NOMO-1 treated with DMSO at 0.1 percent for 48 hours (cell line): Measurements from ENCODE around the gene CFAP100.

Source experiments
- DNase-seq: peaks from one replicate; lab custom pipeline; 2025; ENCODE audit not compliant: unreplicated experiment; lab: John Stamatoyannopoulos, UW

Gene CFAP100

DNA sequence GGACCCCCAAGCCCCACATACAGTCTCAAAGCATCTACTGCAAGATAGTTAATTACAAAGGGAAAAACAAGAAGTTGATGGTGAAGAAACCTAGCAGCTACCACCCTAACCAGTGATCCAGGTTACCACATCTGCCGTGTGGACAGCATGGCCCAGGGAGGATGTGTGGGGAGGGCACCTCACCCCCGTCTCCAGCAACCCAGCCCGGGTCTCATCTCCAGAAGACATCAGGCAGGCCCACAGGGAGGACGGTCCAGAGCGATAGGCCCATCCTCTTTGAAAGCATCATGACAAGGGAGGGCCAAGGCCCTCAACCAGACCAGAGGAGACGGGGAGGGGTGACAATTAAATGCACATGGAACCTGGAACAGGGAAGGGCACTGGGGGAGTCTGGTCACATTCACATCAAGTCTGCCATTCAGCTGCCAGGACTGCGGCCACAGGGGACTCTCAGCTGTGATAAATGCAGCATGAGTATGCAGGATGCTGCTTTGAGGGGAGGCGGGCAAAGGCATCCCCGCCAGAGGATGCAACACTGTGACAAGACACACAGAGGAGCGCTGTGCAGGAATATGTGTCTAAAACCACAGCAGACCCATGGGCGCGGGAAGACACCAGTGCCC is 62.2 kb downstream of the CFAP100 start:
- DNase-seq = no peak

DNA sequence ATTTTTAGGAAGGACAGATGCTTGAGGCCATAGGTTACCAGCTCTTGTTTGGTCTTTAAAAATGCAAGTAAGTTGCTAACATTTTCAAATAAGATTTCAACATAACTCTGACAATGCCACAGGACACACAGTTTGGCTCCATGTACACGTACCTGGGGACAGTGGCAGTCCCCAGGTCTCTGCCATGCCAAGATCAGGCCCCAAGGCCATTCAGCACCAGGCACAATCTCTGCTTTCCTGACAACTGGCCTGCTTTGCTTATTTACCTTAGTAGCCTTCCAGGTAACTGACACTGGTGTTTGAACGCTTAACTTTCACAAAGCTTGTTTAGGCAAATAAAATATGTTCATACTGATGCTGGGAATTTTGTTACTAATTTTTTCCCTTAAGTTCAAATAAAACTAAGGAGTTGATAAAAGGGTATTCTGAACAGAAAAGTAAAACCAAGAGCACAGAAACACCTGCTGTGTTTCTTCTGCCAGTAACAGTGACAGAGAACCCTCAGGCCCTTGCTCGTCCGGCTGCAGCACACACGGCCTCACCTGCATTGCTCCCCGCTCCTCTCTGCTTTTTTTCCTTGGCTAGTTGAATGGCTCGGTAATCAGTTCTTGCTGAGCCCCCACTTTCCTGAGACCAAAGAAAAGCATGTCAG is 64.5 kb downstream of the CFAP100 start:
- no peak for DNase-seq

DNA sequence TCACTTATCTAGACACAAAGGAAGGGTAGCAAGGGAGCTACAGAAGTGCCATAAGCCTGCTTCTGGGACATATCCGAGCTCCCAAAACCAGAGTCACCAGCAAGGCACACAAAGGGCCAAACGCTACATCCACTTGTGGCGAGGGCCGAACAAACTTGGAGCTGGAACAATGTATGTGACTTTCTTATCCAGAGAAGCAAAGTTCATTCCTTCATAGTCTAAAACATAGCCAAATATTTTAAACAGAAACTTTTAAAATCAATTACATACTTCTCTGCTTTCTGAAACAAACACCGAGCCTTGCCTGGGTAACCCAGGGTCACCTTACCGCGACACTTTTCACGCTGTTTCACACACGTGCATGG is 65.0 kb downstream of the CFAP100 start:
- DNase-seq = no peak

DNA sequence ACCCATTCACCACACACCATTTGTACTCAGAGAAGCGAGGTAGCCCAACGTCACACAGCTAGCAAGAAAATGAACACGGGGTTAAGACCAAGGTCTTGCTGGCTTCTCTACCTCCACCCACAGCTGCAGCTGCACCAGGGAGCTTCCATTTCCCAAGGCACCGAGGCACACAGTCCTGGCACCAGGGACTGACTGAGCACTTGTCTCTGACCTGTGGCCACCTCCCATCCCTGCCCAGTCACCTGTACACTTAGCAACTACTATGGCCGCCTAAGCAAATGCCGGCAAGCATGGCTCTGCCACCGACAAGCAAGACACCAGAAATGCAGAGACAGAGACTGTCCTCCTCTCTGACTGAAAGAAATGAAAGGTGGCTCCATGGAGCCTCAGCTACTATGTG is 65.7 kb downstream of the CFAP100 start:
- no peak for DNase-seq

DNA sequence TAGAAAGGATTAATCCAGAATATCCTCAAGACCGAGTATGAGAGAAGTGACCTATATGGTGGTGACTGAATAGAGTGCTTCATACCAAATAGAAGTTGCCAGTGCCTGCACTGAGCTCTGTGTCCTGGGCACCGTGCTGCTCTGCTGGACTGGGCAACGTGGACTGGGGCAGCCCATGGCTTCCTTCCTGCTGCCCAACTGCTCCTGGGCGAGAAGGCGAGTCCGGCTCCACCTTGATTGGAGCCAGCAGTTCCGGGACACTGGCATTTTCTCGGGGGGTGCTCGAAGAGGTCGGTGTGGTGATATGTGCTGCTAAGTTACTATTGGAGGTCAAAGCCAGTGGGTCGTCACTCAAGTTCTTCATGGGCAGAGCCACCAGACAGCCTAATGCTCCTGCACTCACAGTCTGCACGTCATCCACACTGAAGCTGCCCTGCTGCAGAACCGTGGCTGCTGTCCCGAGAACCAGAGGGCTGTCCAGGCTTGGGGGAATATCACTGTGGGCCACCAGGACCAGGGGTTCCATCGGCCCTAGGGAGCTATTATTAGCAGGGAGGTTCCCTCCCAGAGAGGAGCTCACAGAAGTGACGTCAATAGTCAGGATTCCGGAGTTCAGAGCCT is 66.9 kb downstream of the CFAP100 start:
- DNase-seq = no peak

DNA sequence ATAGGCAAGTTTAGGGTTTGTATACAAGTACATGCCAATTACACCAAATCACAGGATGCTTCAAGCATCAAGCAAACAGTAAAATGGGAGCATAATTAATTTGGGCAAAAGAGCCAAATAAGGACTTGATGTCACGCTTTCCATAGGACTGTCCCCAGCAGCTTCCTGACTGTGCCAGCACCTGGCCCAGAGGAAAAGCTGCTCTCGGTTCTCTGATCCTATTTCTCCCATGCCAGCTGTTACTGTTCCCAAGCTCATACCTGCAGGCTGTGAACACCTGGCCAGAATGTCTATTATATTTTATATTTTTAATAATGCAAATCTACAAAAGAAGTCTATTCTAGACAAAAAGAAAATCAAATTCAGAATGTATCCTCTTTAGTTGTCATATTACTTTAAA is 68.8 kb downstream of the CFAP100 start:
- no peak for DNase-seq

DNA sequence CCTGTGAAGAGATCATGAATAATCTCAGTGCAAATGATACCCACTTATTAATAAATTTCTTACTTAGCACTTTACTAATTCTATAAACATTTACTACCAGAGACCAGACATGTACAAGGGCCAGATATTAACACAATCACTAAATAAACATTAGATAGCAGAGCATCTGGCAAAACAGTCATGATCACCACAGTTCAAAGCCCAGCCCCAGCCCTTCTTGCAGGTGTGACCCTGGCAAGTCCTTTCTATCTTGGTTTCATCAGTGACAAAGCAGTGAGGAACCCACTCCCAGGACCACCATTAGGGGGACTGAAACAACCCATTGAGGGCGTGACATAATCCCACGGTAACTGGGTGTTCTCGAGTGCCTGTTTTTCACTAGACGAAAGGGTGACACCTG is 69.4 kb downstream of the CFAP100 start:
- no peak for DNase-seq

DNA sequence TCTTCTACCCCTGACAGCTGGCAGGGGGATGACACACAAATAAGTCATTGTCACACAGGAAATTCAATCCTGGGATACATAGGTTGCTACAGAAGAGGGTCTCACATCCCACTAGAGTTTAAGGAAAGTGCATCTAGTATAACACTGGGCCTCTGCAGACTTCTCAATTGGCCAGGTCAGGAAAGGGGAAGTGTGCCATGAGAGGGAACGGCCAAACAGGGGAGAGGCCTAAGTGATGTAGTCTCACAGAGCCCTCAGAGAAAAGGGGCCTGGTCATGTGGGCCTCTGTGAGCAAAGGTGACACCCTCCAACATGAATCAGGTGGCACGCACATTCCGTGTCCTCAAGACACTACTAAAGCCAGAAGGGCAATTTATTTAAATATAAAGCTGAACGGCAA is 69.8 kb downstream of the CFAP100 start:
- peak; percentile 62 for DNase-seq

DNA sequence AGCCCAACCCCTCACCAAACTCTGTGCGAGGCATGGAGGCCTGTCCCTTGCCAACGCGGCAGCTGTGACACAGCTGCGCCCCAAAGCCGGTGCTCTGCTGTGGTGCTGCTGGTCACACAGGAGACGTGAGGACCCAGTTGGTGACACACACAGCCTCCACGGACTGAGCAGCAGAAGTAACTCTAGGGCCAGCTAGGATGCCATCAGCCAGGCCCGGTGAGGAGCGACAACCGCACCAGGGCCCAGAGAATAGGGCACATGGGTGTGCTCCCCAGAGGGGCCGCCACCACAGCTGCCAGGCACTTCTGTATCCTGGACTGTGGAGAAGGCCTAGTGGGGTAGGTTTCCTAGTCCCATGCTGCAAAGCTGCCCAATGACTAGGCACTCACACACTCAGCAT is 70.3 kb downstream of the CFAP100 start:
- DNase-seq = no peak

DNA sequence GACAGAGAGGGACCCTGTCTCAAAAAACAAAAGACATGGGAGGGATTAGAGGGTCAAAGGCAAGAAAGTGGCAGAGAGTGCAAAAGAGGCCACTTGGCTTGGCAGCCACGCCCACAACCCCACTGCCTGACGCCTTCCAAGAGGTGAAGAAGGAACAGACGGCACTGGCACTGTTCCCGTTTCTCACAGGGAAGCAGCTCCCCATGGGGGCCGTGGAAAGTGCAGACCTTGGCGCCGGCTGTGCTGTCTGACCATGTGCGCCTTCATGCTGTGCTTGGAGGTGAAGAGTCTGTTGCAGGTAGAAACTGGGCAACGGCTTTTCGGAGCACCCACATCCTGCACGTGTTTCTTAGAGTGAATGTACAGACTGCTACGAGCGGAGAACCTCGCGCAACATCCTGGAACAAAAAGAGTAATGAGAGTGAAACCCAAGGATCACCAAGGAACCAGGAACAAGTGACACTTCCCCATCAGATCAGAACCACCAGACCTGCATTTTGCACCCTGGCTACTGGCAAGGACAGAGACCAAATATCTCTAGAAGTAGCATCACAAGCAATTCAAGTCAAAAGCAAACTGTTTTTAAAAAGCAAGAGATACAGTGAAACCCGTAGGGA is 71.3 kb downstream of the CFAP100 start:
- DNase-seq = peak; percentile 48

DNA sequence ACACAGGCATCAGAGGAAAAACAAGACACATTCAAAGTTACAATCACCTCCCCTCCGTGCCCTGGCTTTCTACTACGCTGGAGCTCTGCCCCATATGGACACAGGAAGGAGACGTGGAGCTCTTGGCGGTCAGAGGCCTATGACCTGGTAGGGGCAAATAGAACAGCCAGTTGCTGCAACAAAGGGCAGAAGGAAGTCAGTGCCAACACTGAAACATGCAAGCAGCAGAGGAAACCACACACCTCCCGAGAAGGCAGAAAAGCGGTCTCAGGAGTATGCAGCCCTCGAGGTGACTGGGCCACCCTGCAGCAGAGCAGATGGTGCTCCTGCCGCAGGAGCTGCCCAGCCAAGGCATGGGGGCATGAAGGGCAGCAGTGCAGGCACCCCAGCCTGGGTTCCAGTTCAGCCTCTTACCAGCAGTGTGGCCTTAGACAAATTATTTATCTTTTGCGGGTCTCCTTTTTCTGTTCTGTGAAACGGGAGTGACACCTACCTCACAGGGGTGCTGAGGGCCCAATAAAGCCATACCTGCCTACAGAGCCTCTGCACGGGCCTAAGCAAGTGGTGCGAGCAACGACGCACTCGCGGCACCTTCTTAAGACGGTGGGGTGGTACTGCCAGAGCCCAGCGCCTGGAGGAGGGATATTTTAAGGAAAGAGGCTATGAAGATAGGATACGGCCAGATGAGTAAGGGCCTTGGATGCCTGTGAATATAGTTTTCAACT is 72.3 kb downstream of the CFAP100 start:
- no peak for DNase-seq

DNA sequence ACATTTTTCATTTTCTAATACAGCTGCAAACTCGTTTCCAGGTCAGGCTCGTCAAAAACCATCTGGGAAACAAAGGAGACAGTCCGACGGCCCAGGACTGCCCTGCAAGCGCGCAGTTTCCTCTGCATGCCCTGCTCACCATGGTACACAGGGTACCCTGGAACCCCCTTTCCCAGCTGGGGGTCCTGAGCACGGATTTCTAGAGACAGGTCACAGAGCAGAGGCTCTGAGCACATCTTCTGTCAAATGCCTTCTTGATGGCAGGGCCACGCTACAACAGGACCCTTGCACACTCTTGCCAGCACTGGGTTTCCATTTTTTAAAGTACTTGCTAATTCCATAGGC is 72.9 kb downstream of the CFAP100 start:
- no peak for DNase-seq

DNA sequence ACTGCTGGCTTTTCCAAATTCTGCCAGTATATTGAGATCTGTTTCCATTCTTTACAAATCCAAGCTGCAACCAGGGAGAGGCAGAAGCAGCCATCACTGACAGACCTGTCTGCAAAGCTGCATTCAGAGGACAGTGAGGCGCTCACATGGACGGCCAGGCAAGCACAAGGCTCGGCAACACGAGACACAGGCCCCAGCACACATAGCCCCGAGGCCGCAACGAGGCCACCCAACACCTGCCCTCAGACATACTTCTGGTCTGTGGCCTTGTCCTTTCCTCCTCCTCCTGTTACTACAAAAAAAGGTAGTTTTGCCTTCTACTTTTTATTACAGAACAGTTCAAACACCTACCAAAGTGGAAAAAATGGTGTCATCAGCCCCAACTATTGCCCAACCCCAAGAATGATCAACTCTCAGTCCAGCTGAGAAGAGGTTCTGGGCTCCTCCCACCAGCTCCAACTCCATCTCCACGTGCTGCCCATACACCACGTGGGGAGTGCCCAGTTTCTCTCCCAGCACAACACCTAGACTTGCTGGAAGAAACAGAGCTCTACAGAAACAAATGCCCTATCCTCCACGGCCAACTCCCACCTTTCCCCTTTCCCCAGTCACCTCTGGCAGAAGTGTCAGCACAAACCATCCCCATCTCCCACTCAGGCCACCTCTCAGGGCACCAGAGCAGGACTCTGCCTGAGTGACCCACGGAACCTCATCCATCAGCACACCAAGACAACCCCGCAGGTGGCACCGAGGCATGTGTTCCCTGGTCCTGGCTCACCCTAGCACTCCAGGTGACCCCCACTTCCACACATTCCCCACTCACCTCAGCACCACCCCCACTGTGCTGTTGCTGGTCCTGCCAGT is 73.6 kb downstream of the CFAP100 start:
- peak; percentile 39 for DNase-seq

DNA sequence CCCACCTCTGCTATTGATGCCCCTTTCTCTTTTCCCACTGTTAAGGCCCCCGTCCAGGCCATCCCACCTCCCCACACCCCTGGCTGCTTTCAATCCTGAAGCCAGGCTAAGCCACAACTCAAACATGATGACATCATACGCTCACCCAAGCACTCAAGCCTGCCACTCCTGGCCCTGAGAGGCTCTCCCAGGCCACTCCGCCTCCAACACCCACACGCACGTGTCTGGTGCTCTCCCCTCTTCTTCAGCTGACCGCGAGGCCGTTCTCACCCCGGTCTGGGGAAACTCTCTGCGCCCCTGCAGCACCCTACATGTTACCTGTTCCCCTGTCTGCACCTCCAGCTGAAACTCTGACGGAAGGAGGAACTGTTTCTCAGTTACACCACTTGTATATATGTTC is 74.8 kb downstream of the CFAP100 start:
- DNase-seq = no peak

DNA sequence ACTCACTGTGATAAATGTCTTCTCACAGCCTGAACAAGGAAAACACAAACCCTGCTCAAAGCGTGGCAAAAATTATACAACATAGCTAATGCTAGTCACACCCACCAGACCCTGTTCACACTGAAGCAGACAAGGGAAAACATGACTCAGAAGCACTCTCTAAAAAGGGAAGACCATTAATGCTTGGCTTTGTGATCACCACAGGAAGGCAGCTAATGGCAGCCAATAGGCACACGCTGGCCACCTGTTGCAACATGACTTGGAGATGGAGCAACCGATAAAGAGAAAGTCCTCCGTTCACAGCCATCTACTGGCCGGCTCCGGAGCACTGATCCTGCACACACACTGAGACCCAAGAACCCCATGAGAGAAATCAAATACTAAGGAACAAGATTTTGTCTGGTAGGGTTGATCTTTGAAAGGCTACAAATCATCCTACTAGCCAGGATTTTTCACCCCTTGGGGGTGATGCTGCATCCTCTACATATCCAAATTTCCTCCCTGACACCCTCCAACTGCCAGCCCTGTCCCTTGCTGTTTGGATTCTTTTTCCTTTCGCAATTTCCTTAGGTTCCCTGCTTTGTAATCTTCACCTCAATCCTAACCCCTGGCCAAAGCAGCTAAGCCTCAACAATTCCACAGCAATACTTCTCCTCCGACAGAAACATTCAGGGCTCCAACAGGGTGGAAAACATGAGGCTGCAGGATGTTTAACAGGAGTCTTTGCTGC is 77.7 kb downstream of the CFAP100 start:
- DNase-seq = peak; percentile 100

DNA sequence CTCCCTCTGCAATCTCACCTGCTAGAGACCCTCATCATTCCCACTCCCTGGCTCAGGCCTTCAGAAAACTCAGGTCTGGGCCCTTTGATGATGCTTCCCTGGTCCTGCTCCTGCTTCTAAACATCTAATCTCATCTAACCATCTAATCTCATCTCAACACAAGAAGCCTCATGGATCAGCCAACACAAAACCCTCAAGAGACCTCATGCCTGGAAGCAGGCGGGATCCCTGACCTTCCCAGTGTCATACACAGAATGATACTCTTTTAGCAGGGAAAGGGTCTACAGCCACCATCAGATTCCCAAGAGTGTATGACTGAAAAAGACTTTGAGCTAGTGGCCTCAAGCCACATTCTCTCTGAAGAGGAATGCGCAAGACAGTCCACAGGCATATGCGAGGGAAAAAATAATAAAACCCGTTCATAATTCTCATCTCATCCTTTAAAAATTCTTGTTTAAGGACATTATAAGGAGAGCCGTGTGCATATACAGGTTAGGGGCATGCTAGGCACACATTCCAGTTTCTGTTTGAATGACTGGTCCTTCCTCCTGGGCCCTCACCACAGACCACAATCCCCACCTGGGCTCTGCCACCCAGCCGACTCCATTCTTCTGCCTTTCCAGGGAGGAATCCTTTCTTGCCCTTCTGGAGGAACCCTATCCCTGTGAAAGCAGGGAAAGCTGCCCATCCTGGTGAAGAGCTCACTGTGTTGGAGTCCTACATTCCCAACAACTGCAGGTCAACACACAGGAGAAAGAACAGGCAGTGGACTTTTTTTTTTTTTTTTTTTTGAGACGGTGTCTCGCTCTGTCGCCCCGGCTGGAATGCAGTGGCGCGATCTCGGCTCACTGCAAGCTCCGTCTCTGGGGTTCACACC is 78.8 kb downstream of the CFAP100 start:
- peak; percentile 8 for DNase-seq

DNA sequence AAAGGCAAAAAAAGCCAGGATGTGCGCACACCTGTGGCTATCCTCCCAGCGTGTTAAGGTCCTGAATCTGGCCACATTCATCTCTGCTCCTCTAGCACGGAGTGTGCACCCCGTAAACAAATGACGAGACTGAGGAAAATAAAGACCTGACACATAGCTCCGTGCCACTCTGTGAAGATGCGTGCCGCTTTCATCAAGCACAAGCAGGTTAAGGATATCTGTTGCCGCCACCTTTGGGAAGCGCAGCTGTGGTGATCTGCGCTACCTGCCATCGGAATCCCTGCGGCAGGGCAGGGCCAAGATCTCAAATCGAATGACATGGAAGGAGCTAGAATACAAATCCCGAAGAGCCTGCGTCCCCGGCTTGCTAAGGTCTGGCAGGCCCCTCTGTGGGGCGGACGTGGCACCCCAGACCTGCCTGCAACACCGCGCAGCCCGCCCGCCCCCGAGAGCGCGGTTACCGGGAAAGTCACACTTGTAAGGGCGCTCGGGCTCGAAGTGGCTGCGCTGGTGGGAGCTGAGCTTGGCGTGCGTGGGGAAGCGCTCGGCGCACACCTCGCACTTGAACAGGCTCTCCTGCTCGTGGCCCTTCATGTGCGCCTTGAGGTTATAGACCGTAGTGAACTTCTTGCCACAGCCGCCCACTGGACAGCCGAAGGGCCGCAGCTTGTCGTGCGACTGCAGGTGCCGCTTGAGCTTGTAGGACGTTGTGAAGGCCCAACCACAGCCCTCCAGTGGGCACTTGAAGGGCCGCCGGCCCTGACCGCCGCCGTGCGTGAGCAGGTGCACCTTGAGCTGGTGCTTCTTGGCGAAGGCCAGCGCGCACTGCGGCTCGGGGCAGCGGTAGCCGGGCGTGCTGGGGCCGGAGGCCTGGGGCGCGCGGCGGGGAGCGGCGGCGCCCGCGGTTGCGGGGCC is 80.0 kb downstream of the CFAP100 start:
- peak; percentile 43 for DNase-seq
